ENCODE measurements around the gene ADPRS.

ADPRS gene

GRCh38 chr1:36109041-36109679 lies 20.5 kb downstream of the ADPRS start:
- DNase-seq, result peak; percentile 25

- no peak for DNase-seq
Observed at GRCh38 chr1:36111151-36111550, 22.5 kb downstream of the ADPRS start.

GRCh38 chr1:36112823-36113222 lies 24.1 kb downstream of the ADPRS start:
- DNase-seq, result no peak

GRCh38 chr1:36114371-36114770 lies 25.7 kb downstream of the ADPRS start:
- no peak for DNase-seq

GRCh38 chr1:36115200-36115669 lies 26.5 kb downstream of the ADPRS start:
- no peak for DNase-seq

GRCh38 chr1:36115931-36116330 lies 27.2 kb downstream of the ADPRS start:
- DNase-seq, result no peak

GRCh38 chr1:36116901-36117300 lies 28.2 kb downstream of the ADPRS start:
- DNase-seq, result no peak

GRCh38 chr1:36118447-36119204 lies 29.9 kb downstream of the ADPRS start:
- no peak for DNase-seq

- DNase-seq, result no peak
Observed at GRCh38 chr1:36119456-36119855, 30.8 kb downstream of the ADPRS start.

- DNase-seq, result no peak
Observed at GRCh38 chr1:36122062-36123030, 33.7 kb downstream of the ADPRS start.

- no peak for DNase-seq
Observed at GRCh38 chr1:36123356-36123755, 34.7 kb downstream of the ADPRS start.

GRCh38 chr1:36124404-36125128 lies 35.9 kb downstream of the ADPRS start:
- no peak for DNase-seq

GRCh38 chr1:36125129-36125991 lies 36.7 kb downstream of the ADPRS start, which contains the start of gene COL8A2:
Gene COL8A2 (minus strand): TSS chr1:36125222. CDS start chr1:36100242, 24,980 bp downstream.
- DNase-seq, result no peak

- DNase-seq, result no peak
Observed at GRCh38 chr1:36126005-36126716, 37.5 kb downstream of the ADPRS start.

GRCh38 chr1:36126797-36127500 lies 38.3 kb downstream of the ADPRS start:
- DNase-seq, result no peak

- DNase-seq, result no peak
Observed at GRCh38 chr1:36128126-36128904, 39.6 kb downstream of the ADPRS start.

GRCh38 chr1:36128905-36129206 lies 40.2 kb downstream of the ADPRS start:
- no peak for DNase-seq

- no peak for DNase-seq
Observed at GRCh38 chr1:36132029-36132428, 43.3 kb downstream of the ADPRS start.

- no peak for DNase-seq
Observed at GRCh38 chr1:36133484-36133883, 44.8 kb downstream of the ADPRS start.

Data from activated CD4-positive, alpha-beta T cell treated with anti-CD3 and anti-CD28 coated beads, Interleukin-2, amount 50 U/mL, for 16 hours (primary cell).